KBM-7 (cell line): ENCODE measurements around the gene EGFR.

ENCODE experiments used
- DNase-seq: peaks from one replicate; pipeline ENCODE4 v3.0.0-alpha.2; 2015
- in situ Hi-C: fragments of 300-500 bp; cut with MboI; formaldehyde crosslinking; loops from 2 replicates; pipeline ENCODE4 v1.14.3; 2020; ENCODE audit warnings: low sequenced_read_pairs, low pct_unique_long_range_greater_than_20kb, mixed read lengths

Gene EGFR

DNA sequence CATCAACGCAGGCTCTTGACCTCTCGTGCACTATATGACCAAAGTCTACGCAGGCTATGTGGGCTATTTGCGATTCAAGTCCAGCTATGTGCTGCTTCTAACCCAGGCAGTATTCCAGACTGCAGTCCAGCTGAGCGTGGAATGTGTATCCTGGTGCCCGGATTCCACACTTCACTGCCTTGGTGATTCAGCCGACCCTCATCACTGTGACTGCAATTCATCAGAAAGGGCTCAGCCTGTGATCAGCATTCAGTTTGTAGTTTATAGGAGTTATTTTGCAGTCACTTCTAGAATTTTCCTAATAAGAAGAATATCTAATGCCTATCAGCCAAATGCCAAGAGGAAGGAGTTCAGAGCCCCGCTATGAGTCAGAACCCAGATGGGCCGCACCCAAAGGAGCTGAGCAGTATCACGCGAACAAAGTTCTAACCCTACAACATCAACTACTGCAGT lies 226.5 kb downstream of the EGFR start:
- in situ Hi-C loops, result no loop called here
- no peak for DNase-seq

GRCh38 chr7:55246171-55246570 lies 227.4 kb downstream of the EGFR start:
- DNase-seq, result no peak
- in situ Hi-C loops, result no loop called here

DNA sequence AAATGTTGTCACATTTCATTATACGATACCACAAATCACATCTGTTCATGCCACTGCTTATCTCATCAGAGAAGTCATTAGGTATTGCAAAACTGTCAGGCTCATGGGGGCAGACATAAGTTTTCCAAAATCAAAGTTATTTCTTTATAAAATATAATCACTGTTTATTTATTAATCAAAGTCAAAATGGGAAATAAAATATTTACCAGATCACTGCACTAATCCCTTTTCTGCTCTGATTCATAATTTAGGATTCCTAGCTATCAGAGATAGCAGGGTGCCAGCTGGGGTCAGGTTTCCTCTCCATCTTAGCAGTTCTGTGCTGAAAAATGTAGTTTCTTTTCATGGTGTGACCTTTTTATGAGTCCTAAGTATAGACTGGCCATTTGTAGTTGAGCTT lies 228.6 kb downstream of the EGFR start:
- DNase-seq, result no peak
- in situ Hi-C loops, result no loop called here

DNA sequence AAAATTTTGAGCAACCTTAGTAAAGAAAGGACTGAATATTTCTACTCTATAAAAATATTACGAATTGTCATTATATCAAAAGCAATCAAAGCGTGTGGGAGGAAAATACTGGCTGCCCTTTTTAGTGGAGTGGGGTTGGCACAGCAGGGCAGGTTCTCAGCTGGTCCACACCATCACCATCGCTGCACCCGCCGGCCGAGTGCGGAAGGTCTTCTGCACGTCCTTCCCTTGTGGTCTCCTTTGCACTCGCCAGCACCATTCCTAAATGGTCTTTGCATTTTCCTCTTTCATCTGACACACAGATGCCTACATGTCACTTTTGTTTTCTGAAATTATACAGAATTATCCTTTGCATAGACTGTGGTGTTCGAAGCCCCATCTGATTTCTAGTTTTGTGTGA lies 229.7 kb downstream of the EGFR start:
- no peak for DNase-seq
- in situ Hi-C loops, result no loop called here

DNA sequence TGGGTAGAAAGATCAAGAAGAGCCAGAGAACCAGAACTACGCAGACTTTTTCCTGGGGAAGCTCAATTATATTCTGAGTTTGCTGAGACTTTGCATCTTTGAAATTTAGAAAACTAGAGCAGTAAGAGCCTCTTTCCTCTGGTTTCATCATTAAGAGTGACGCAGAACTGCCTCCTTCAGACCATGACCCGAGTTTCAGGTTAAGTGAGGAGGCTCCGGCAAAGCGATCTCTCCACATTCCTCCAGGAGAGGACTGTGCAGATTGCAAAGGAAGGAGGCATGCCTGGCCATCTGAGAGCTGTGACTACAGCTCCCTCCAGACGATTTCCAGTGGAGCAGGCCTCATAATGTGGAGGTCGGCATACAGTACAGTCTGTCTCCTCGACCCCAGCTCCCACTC lies 230.5 kb downstream of the EGFR start:
- in situ Hi-C loops, result no loop called here
- no peak for DNase-seq

DNA sequence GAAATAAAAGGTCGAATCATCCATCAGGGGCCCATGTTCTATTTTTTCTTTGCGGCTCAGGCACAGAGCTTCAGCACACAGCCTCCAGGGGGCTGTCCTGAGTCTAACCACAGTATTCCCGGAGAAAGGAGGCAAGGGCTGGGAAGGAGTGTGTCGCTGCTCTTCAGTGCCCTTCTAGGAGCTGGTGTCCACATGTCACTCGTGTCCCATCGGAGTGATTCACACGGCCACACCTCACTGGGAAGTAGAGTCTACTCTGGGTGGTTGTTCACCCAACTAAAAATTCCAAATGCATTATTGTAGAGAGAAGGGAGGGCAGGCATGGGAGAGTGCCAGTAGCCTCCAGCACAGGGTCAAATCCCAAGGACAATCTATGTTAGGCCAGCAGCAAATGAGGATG lies 231.5 kb downstream of the EGFR start:
- peak; percentile 16 for DNase-seq
- in situ Hi-C loops, result loop anchor here (25.0 kb wide), 1 partner anchor 463 kb away; no protein-coding TSS in a partner anchor

DNA sequence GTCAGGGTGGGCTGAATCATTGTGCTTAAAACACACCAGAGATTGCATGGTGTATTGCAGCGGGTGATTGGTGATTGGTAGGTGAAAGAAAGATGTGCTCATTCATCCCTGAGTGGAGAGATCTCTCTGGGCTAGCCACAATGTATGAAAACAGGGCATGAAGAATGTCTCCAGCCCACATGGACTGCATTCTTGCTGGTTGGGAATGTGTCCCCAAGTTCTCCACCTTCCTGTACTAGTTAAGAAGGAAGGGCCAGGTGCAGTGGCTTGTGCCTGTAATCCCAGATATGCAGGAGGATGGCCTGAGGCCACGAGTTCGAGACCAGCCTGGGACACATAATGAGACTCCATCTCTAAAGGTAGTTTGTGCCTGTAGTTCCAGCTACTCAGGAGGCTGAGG lies 232.5 kb downstream of the EGFR start:
- DNase-seq, result no peak
- in situ Hi-C loops, result loop anchor here (25.0 kb wide), 1 partner anchor 464 kb away; no protein-coding TSS in a partner anchor

DNA sequence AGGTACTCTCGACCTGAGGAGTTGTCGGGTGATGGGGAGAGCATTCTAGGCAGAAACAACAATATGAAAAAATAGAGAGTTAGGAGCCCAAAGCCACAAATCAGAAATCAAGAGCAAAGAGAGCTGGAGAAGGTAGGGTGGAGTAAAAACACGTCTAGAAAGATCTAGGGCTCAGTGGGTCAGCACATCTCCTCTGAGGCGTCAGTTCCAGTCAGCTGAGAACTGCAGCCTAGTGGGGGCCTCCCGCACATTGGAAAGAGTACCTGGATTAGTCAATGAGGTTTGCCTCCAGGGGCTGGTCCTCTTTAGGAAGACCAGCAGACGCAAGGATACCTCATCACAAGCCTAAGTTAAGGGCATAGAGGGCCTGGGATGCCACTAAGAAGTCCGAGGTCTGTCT lies 233.1 kb downstream of the EGFR start:
- DNase-seq, result no peak
- in situ Hi-C loops, result loop anchor here (25.0 kb wide), 1 partner anchor 465 kb away; no protein-coding TSS in a partner anchor

DNA sequence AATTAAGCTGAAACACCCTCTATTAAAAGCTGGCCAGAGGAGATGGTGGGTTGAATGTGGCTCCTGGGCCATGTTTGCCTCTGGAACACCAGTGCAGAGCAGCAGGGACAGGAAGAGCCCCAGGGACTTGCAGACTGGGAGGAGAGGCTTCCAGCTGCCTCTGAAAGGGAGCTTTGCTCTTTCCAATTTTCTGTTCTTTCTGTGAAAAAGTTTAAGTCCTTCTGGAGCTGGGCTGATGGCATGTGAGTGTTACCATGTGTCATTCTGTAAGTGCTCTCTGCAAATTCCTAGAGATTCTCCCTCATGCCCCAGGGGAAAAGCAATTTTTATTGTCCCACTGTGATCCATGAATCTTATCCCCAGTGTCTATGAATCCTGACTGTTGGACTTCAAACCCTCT lies 233.6 kb downstream of the EGFR start:
- DNase-seq, result no peak
- in situ Hi-C loops, result loop anchor here (25.0 kb wide), 1 partner anchor 465 kb away; no protein-coding TSS in a partner anchor

- DNase-seq, result no peak
- in situ Hi-C loops, result loop anchor here (25.0 kb wide), 1 partner anchor 466 kb away; no protein-coding TSS in a partner anchor
Measured at GRCh38 chr7:55253188-55253587, 234.4 kb downstream of the EGFR start.

DNA sequence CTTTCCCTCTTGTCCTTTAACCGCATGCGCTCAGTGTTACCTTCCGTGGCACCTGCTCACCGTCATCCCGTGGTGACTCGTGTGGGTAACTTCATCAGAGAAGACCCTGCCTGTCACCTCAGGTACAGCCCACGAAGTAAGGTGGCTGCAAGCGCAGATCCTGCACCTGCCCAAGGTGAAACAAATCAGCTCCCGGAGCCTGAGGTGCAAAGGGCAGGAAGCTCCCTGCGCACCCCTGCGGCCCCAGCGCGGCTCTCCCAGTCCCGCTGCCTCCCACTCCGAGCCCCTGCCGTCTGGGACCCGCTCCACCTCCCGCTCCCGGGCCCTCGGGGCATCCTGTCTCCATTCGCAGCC lies 235.4 kb downstream of the EGFR start:
- in situ Hi-C loops, result loop anchor here (25.0 kb wide), 1 partner anchor 467 kb away; no protein-coding TSS in a partner anchor
- DNase-seq, result no peak

GRCh38 chr7:55254596-55255495 lies 236.0 kb downstream of the EGFR start:
- in situ Hi-C loops, result loop anchor here (25.0 kb wide), 1 partner anchor 468 kb away; no protein-coding TSS in a partner anchor
- peak; percentile 70 for DNase-seq

- peak; percentile 78 for DNase-seq
- in situ Hi-C loops, result loop anchor here (25.0 kb wide), 1 partner anchor 468 kb away; no protein-coding TSS in a partner anchor
Measured at GRCh38 chr7:55255496-55256445, 237.0 kb downstream of the EGFR start.

GRCh38 chr7:55258631-55259030 lies 239.8 kb downstream of the EGFR start:
- in situ Hi-C loops, result loop anchor here (25.0 kb wide), 1 partner anchor 471 kb away; no protein-coding TSS in a partner anchor
- DNase-seq, result no peak

DNA sequence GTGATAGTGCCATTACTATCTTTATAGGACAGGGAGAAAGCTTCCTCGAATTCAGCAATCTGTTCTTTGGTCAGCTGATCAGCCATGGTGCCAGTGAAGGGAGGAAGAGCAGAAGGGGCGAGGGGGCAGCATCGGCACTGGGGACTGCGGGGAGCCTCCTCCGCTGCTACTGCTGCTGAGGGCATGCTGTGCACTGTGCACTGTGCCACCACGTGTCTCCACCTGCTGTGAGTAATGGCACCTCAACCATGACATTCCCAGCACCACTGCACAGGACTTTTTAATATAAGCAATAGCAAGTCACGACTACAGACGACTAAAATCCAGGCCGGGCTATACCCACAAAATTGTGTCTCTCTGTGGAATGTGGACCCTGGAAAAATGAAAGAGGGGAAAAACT lies 241.4 kb downstream of the EGFR start:
- in situ Hi-C loops, result loop anchor here (25.0 kb wide), 1 partner anchor 473 kb away; no protein-coding TSS in a partner anchor
- DNase-seq, result no peak

DNA sequence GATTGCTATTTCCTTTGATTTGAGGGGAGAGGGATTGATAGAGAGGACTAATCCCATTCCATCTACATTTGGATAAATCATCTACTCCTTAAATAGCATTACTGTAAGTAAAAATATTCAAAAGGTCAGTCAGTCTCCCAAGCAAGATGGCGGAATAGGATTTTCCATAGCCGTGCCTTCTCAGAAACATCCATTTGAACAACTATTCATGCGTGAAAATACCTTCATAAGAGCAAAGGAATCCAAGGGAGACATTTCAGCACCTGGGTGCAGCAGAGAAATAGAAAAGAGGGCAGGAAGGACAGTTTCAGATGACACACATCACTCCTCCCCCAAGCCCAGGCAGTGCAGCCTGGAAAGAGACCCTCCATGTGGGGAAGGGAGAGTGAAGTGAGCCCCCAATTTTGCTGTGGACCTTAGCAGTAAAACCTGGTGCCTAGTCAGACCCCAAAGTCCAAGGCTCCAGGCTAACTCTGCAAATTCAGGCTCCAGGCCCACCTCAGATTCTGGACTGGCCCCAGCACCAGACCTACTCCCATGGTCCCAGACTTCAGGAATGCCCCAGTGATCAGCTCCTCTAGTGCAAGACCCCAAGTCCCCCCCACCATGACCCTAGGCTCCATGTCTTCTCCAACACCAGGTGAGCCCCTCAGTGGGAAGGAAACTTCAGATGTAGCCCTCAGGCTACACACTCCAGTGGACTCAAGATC lies 242.0 kb downstream of the EGFR start:
- in situ Hi-C loops, result loop anchor here (25.0 kb wide), 1 partner anchor 474 kb away; no protein-coding TSS in a partner anchor
- DNase-seq, result no peak
